Measurements from ENCODE around the gene FOXA1. TPM values are rescaled to one million over a fixed set of nuclear protein-coding genes. Genes with fewer than 3 reads are reported as not detected.

FOXA1 gene
- total and polyA plus RNA-seq, 2 of the 4 experiments (the other 2 are of a cell fraction) = 0.18 to 0.31 TPM

DNA sequence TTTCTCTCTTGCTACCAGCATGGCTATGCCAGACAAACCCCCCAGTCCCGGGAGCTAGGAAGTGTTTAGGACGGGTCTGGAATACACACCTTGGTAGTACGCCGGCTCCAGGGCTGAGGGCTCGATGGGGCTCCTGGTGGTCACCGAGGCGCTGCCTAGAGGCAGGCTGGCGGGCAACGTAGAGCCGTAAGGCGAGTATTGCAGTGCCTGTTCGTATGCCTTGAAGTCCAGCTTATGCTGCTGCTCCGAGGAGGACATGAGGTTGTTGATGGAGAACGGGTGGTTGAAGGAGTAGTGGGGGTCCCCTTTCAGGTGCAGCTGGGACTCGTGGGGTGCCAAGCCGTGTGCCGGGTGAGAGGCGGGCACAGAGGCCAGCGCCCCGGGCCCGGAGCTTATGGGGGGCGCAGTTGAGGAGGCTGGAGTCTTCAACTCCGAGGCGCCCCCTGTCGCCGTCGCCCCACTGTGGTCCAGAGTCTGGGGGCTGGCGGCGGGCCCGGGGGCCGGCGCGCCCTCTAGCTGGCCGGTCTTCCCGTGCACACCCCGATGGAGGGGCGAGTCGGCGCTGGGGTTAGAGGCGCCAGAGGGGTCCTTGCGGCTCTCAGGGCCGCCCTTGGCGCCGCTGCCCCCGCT is 3.6 kb downstream of the FOXA1 start:
- H3K4me3 ChIP-seq (ENCODE audit: insufficient read depth, low read depth, low read length) = no peak overlapping the region
- intact Hi-C loops (cut with micrococcal nuclease) = no loop called here

More for the DNA sequence above, 3.6 kb downstream of the FOXA1 start:
- no TSS peak for BruUV-seq (replicated peaks)
- Histone ChIP-seq H3K4me2 (ENCODE audit: low read depth, low read length) (no peak overlapping the region), H2BK120ac (ENCODE audit: low read depth, low read length) (no peak overlapping the region), H3K4me1 (ENCODE audit: control insufficient read depth, insufficient read depth, low read length) (peaks cover 3% of the 10 kb centered on the region; the same call in 1 of the 2 replicates), H3K4ac (ENCODE audit: low read depth, low read length) (no peak overlapping the region), H3K9me3 (ENCODE audit: control insufficient read depth, insufficient read depth, low read length) (peaks cover 18% of the 10 kb centered on the region; the same call in 1 of the 2 replicates), H3K27ac (ENCODE audit: insufficient read depth, low read length) (no peak overlapping the region), H3K18ac (ENCODE audit: low read depth, low read length) (no peak overlapping the region), H2BK20ac (ENCODE audit: low read depth, low read length) (no peak overlapping the region), H4K20me1 (ENCODE audit: insufficient read depth, low read length) (no peaks in the 10 kb centered on the region; the same call in 1 of the 2 replicates), H3K56ac (ENCODE audit: extremely low read depth, insufficient read depth, low read length) (no peak overlapping the region), H4K91ac (ENCODE audit: insufficient read depth, low read depth, low read length) (no peak overlapping the region), H2BK15ac (ENCODE audit: low read depth, low read length) (no peak overlapping the region), H3K14ac (replicated peaks; ENCODE audit: low read depth, low read length) (no peak overlapping the region), H3K23ac (ENCODE audit: low read depth, low read length) (0 out of 2 replicates have a peak overlapping the region, but pooled peaks have one; percentile 48), H2BK5ac (ENCODE audit: low read depth, low read length, poor library complexity, severe bottlenecking) (no peak overlapping the region), H3K79me1 (ENCODE audit: low read depth in 1 of 2, low read length in 2 of 2) (no peaks in the 10 kb centered on the region), H2AK5ac (ENCODE audit: low read depth, low read length) (no peak overlapping the region), H3K27me3 (ENCODE audit: control insufficient read depth, insufficient read depth, low read length) (peaks cover 72% of the 10 kb centered on the region), H2AFZ (replicated peaks; ENCODE audit: low read length, poor library complexity) (no peak overlapping the region), H2AK9ac (replicated peaks; ENCODE audit: low read depth, low read length, poor library complexity) (no peak overlapping the region), H3K9ac (ENCODE audit: low read depth, low read length) (no peak overlapping the region), H4K8ac (ENCODE audit: low read depth in 2 of 2, low read length in 2 of 2) (no peak overlapping the region), H3K9me1 (ENCODE audit: insufficient read depth, low read length) (no peaks in the 10 kb centered on the region), H3K36me3 (ENCODE audit: control insufficient read depth, insufficient read depth, low read length) (no peaks in the 10 kb centered on the region), H4K5ac (ENCODE audit: low read depth, low read length) (no peak overlapping the region)
- in situ Hi-C loops (cut with MboI; ENCODE audit: low sequenced_read_pairs) = no loop called here
- ATAC-seq (ENCODE audit: low read depth) (no peak), DNase-seq (no peak)
- 3% methylated on average over 6 of the region's 45 CpGs; no CpG with 5 or more reads in 1 of the 2 experiments for WGBS, 2 experiments (ENCODE audit: extremely low coverage in 2 of 2, insufficient read length in 1 of 2)
- dilution Hi-C loops (cut with HindIII; ENCODE audit: low sequenced_read_pairs, unreplicated experiment) = no loop called here
- POLR2A ChIA-PET (ENCODE audit: unreplicated experiment) = no interaction called here
- CTCF ChIA-PET = interaction anchor here (0.5 kb wide), 1 partner anchor 208 kb away, joined by 3 read pairs; no protein-coding TSS in a partner anchor
- TF ChIP-seq SMC3 (IDR thresholded peaks at IDR 0.05; ENCODE audit: low read depth, low read length) (no peak), RCOR1 (IDR thresholded peaks at IDR 0.05; ENCODE audit: insufficient replicate concordance, low read length) (no peak)
